ENCODE data around the gene NUTM2A. TPM values are rescaled to one million over a fixed set of nuclear protein-coding genes. Genes with fewer than 3 reads are reported as not detected.
"Not testable (repeated sequence)": the region's sequence is repeated elsewhere in the genome, so short reads cannot be mapped to it uniquely, and the experiment has no call there.

The NUTM2A gene
- total RNA-seq, 1 donor from 2014 or later: 0.11 TPM

GRCh38 chr10:87222789-87223188, 2.5 kb upstream of the NUTM2A start:
- H3K27ac ChIP-seq; H3K4me3 ChIP-seq; H3K27me3 ChIP-seq; H3K36me3 ChIP-seq; DNase-seq (ENCODE audit: low spot score in 2 of 2); intact Hi-C loops (cut with DNase I); H3K9me3 ChIP-seq; H3K4me1 ChIP-seq: not testable (repeated sequence)

GRCh38 chr10:87228247-87228646, 3.0 kb downstream of the NUTM2A start:
- DNase-seq (ENCODE audit: low spot score in 2 of 2); H3K4me3 ChIP-seq; H3K36me3 ChIP-seq; H3K4me1 ChIP-seq; intact Hi-C loops (cut with DNase I); H3K27me3 ChIP-seq; H3K27ac ChIP-seq; H3K9me3 ChIP-seq: not testable (repeated sequence)

- H3K4me1 ChIP-seq; H3K36me3 ChIP-seq; H3K27me3 ChIP-seq; H3K9me3 ChIP-seq; DNase-seq (ENCODE audit: low spot score in 2 of 2); H3K4me3 ChIP-seq; intact Hi-C loops (cut with DNase I); H3K27ac ChIP-seq: not testable (repeated sequence)
Observed at GRCh38 chr10:87229211-87229610, 4.0 kb downstream of the NUTM2A start.

GRCh38 chr10:87234854-87235253, 9.6 kb downstream of the NUTM2A start:
- DNase-seq (ENCODE audit: low spot score in 2 of 2); H3K27me3 ChIP-seq; intact Hi-C loops (cut with DNase I); H3K4me1 ChIP-seq; H3K36me3 ChIP-seq; H3K9me3 ChIP-seq; H3K4me3 ChIP-seq; H3K27ac ChIP-seq: not testable (repeated sequence)

- H3K27ac ChIP-seq; intact Hi-C loops (cut with DNase I); DNase-seq (ENCODE audit: low spot score in 2 of 2); H3K9me3 ChIP-seq; H3K36me3 ChIP-seq; H3K27me3 ChIP-seq; H3K4me1 ChIP-seq; H3K4me3 ChIP-seq: not testable (repeated sequence)
Observed at GRCh38 chr10:87237244-87237643, 12.0 kb downstream of the NUTM2A start.

GRCh38 chr10:87239346-87239808, 14.1 kb downstream of the NUTM2A start:
- DNase-seq (ENCODE audit: low spot score in 2 of 2); H3K4me1 ChIP-seq; H3K36me3 ChIP-seq; H3K27ac ChIP-seq; intact Hi-C loops (cut with DNase I); H3K4me3 ChIP-seq; H3K27me3 ChIP-seq; H3K9me3 ChIP-seq: not testable (repeated sequence)

- intact Hi-C loops (cut with DNase I); H3K9me3 ChIP-seq; H3K4me3 ChIP-seq; H3K36me3 ChIP-seq; H3K27ac ChIP-seq; DNase-seq (ENCODE audit: low spot score in 2 of 2); H3K27me3 ChIP-seq; H3K4me1 ChIP-seq: not testable (repeated sequence)
Observed at GRCh38 chr10:87242192-87242591, 16.9 kb downstream of the NUTM2A start.

GRCh38 chr10:87247335-87247734, 22.1 kb downstream of the NUTM2A start:
- H3K4me3 ChIP-seq; DNase-seq (ENCODE audit: low spot score in 2 of 2); H3K36me3 ChIP-seq; H3K9me3 ChIP-seq; intact Hi-C loops (cut with DNase I); H3K27me3 ChIP-seq; H3K4me1 ChIP-seq; H3K27ac ChIP-seq: not testable (repeated sequence)

GRCh38 chr10:87248818-87249353, 23.6 kb downstream of the NUTM2A start:
- H3K9me3 ChIP-seq; H3K4me3 ChIP-seq; H3K27me3 ChIP-seq; H3K27ac ChIP-seq; H3K4me1 ChIP-seq; H3K36me3 ChIP-seq; DNase-seq (ENCODE audit: low spot score in 2 of 2); intact Hi-C loops (cut with DNase I): not testable (repeated sequence)

- H3K27me3 ChIP-seq; H3K27ac ChIP-seq; DNase-seq (ENCODE audit: low spot score in 2 of 2); H3K36me3 ChIP-seq; H3K4me3 ChIP-seq; H3K4me1 ChIP-seq; intact Hi-C loops (cut with DNase I); H3K9me3 ChIP-seq: not testable (repeated sequence)
Observed at GRCh38 chr10:87280749-87281392, 55.6 kb downstream of the NUTM2A start.

Other genes with a start within 250 kb of the NUTM2A start
- gene FAM25A, start 205.2 kb upstream of the NUTM2A start, total RNA-seq: not detected
- gene GLUD1, start 130.6 kb upstream of the NUTM2A start, total RNA-seq: 134 TPM
- 19.7 TPM for gene SHLD2, start 130.2 kb upstream of the NUTM2A start, total RNA-seq
- gene NUTM2D, start 132.3 kb downstream of the NUTM2A start, total RNA-seq: 10.9 TPM

Data from ascending aorta (tissue), 2 donors.